ENCODE data around the gene P3H3. TPM values are rescaled to one million over a fixed set of nuclear protein-coding genes. Genes with fewer than 3 reads are reported as not detected.

Gene P3H3, protein sequence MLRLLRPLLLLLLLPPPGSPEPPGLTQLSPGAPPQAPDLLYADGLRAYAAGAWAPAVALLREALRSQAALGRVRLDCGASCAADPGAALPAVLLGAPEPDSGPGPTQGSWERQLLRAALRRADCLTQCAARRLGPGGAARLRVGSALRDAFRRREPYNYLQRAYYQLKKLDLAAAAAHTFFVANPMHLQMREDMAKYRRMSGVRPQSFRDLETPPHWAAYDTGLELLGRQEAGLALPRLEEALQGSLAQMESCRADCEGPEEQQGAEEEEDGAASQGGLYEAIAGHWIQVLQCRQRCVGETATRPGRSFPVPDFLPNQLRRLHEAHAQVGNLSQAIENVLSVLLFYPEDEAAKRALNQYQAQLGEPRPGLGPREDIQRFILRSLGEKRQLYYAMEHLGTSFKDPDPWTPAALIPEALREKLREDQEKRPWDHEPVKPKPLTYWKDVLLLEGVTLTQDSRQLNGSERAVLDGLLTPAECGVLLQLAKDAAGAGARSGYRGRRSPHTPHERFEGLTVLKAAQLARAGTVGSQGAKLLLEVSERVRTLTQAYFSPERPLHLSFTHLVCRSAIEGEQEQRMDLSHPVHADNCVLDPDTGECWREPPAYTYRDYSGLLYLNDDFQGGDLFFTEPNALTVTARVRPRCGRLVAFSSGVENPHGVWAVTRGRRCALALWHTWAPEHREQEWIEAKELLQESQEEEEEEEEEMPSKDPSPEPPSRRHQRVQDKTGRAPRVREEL
- 25.1 and 25.6 TPM in 2 replicates for total RNA-seq (2022)
- percentile 55 among the genes with signal in this experiment for Bru-seq, nascent RNA
- percentile 55 among the genes with signal in this experiment for BruChase-seq, experiment 1, labeled RNA remaining after a 2-hour chase
- percentile 59 among the genes with signal in this experiment for BruChase-seq, experiment 2, labeled RNA remaining after a 6-hour chase
- long read RNA-seq, transcript P3H3-201 (15 exons, 2,632 nt): major isoform, 9 of 19 reads
- long read RNA-seq, partial matches to known transcripts: 5 of 19 reads
- long read RNA-seq, other reads (novel, unspliced or antisense): 5 of 19 reads

- Mint-ChIP-seq H3K27me3 (ENCODE audit: insufficient read depth, unreplicated experiment) (peaks cover 18% of the 10 kb centered on the region), H3K27ac (ENCODE audit: unreplicated experiment) (peak within 1 kb of the TSS; percentile 95), H3K9me3 (ENCODE audit: unreplicated experiment) (no peaks in the 10 kb centered on the region), H3K4me3 (ENCODE audit: unreplicated experiment) (peak within 1 kb of the TSS; percentile 94), H3K36me3 (ENCODE audit: insufficient read depth, unreplicated experiment) (peaks cover 11% of the 10 kb centered on the region), H3K4me1 (ENCODE audit: low read depth, unreplicated experiment) (peaks cover 14% of the 10 kb centered on the region)
- H3K9me3 ChIP-seq: no peaks in the 10 kb centered on the region
- POLR2A ChIA-PET: interaction anchor here (0.6 to 1.9 kb wide), 3 partner anchors 12 to 64 kb away, joined by 3 to 9 read pairs (median 3); partner anchors contain the start of genes CDCA3 and USP5
- peaks cover 18% of the 10 kb centered on the region for H3K4me1 ChIP-seq
- CTCF ChIA-PET: interaction anchor here (0.5 to 2.4 kb wide), 7 partner anchors 11 to 382 kb away, joined by 3 to 8 read pairs (median 4); partner anchors contain the start of genes CDCA3, MLF2 and USP5
- TF ChIP-seq, protein P1, sequence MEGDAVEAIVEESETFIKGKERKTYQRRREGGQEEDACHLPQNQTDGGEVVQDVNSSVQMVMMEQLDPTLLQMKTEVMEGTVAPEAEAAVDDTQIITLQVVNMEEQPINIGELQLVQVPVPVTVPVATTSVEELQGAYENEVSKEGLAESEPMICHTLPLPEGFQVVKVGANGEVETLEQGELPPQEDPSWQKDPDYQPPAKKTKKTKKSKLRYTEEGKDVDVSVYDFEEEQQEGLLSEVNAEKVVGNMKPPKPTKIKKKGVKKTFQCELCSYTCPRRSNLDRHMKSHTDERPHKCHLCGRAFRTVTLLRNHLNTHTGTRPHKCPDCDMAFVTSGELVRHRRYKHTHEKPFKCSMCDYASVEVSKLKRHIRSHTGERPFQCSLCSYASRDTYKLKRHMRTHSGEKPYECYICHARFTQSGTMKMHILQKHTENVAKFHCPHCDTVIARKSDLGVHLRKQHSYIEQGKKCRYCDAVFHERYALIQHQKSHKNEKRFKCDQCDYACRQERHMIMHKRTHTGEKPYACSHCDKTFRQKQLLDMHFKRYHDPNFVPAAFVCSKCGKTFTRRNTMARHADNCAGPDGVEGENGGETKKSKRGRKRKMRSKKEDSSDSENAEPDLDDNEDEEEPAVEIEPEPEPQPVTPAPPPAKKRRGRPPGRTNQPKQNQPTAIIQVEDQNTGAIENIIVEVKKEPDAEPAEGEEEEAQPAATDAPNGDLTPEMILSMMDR (IDR thresholded peaks at IDR 0.05; ENCODE audit: insufficient read depth in 1 of 2, low read depth in 1 of 2, low read length in 1 of 2, severe bottlenecking in 1 of 2, unreplicated experiment in 1 of 2): no peak
- intact Hi-C loops (cut with micrococcal nuclease; ENCODE audit: unreplicated experiment): loop anchor here (5.0 kb wide), 2 partner anchors 211 to 256 kb away; no protein-coding TSS in a partner anchor
- H3K27me3 ChIP-seq (replicated peaks; ENCODE audit: control insufficient read depth, insufficient read depth, low read length): no peaks in the 10 kb centered on the region; the same call in 1 of the 2 replicates
- H3K4me3 ChIP-seq (ENCODE audit: low read depth, low read length): peak within 1 kb of the TSS; percentile 97
- no TSS peak for BruUV-seq (replicated peaks)
- peak in 1 of 2 experiments; percentile 63 for DNase-seq
- H3K36me3 ChIP-seq (ENCODE audit: control insufficient read depth, insufficient read depth, low read length): no peaks in the 10 kb centered on the region; the same call in 1 of the 2 replicates
Measured at GRCh38 chr12:6827982-6828780, at the start of gene P3H3. Gene P3H3, plus strand, starts transcription at chr12:6828407. Its CDS starts 34 bp downstream, at chr12:6828441.

GRCh38 chr12:6778574-6779550 is 49.3 kb upstream of the P3H3 start:
- no peaks in the 10 kb centered on the region for H3K9me3 Mint-ChIP-seq (ENCODE audit: unreplicated experiment)
- H3K4me1 Mint-ChIP-seq (ENCODE audit: low read depth, unreplicated experiment): peaks cover 43% of the 10 kb centered on the region
- CTCF ChIA-PET: interaction anchor here (0.6 to 3.1 kb wide), 10 partner anchors 11 to 240 kb away, joined by 3 to 51 read pairs (median 4); partner anchors contain the start of genes COPS7A, LPCAT3, MLF2 and PTMS
- Histone ChIP-seq H3K36me3 (ENCODE audit: control insufficient read depth, insufficient read depth, low read length) (no peaks in the 10 kb centered on the region), H3K4me1 (peaks cover 31% of the 10 kb centered on the region), H3K4me3 (ENCODE audit: low read depth, low read length) (peak overlapping the region; percentile 44), H3K9me3 (no peaks in the 10 kb centered on the region), H3K27me3 (replicated peaks; ENCODE audit: control insufficient read depth, insufficient read depth, low read length) (no peaks in the 10 kb centered on the region)
- H3K4me3 Mint-ChIP-seq (ENCODE audit: unreplicated experiment): peak overlapping the region; percentile 81
- no peaks in the 10 kb centered on the region for H3K27me3 Mint-ChIP-seq (ENCODE audit: insufficient read depth, unreplicated experiment)
- TF ChIP-seq, protein P1 (IDR thresholded peaks at IDR 0.05; ENCODE audit: insufficient read depth in 1 of 2, low read depth in 1 of 2, low read length in 1 of 2, severe bottlenecking in 1 of 2, unreplicated experiment in 1 of 2): peak; percentile 99
- DNase-seq: peak; percentile 98 to 99
- BruUV-seq (replicated peaks): no TSS peak
- H3K27ac Mint-ChIP-seq (ENCODE audit: unreplicated experiment): peak overlapping the region; percentile 58
- POLR2A ChIA-PET: interaction anchor here (0.5 to 2.3 kb wide), 5 partner anchors 12 to 237 kb away, joined by 3 to 20 read pairs (median 5); partner anchors contain the start of genes MLF2, PTMS and USP5
- H3K36me3 Mint-ChIP-seq (ENCODE audit: insufficient read depth, unreplicated experiment): no peaks in the 10 kb centered on the region
- intact Hi-C loops (cut with micrococcal nuclease; ENCODE audit: unreplicated experiment): loop anchor here (1.0 to 5.0 kb wide), 8 partner anchors 12 to 212 kb away; partner anchors contain the start of genes COPS7A, MLF2 and NOP2
